ENCODE results near the gene UNC93B1.

The UNC93B1 gene

GRCh38 chr11:68018730-68019190 lies 14.9 kb upstream of the UNC93B1 start:
- ChIA-PET POLR2A (ENCODE audit: low non-redundant PET) (no interaction called here), CTCF (interaction anchor here (0.9 kb wide), 1 partner anchor 60 kb away, joined by 4 read pairs; no protein-coding TSS in a partner anchor)
- peak overlapping the region; percentile 99 for H3K27ac ChIP-seq
- no peak for DNase-seq (ENCODE audit: low spot score)
- TF ChIP-seq CTCF (conservative IDR thresholded peaks at IDR 0.05; ENCODE audit: low read depth): no peak

- CTCF ChIA-PET: no interaction called here
Measured at GRCh38 chr11:68017980-68018729, 14.3 kb upstream of the UNC93B1 start.

GRCh38 chr11:68016904-68017817 lies 13.3 kb upstream of the UNC93B1 start:
- TF ChIP-seq CTCF (conservative IDR thresholded peaks at IDR 0.05; ENCODE audit: low read depth): no peak
- ChIA-PET POLR2A (ENCODE audit: low non-redundant PET) (no interaction called here), CTCF (no interaction called here)
- peak overlapping the region; percentile 99 for H3K27ac ChIP-seq
- DNase-seq (ENCODE audit: low spot score): no peak

More at GRCh38 chr11:68017980-68018729, 14.3 kb upstream of the UNC93B1 start:
- no peak for DNase-seq (ENCODE audit: low spot score)
- peak overlapping the region; percentile 99 for H3K27ac ChIP-seq
- POLR2A ChIA-PET (ENCODE audit: low non-redundant PET): no interaction called here
- no peak for TF ChIP-seq CTCF (conservative IDR thresholded peaks at IDR 0.05; ENCODE audit: low read depth)

GRCh38 chr11:68016161-68016903 lies 12.4 kb upstream of the UNC93B1 start:
- no peak for TF ChIP-seq CTCF (conservative IDR thresholded peaks at IDR 0.05; ENCODE audit: low read depth)
- H3K27ac ChIP-seq: peak overlapping the region; percentile 99
- ChIA-PET POLR2A (ENCODE audit: low non-redundant PET) (no interaction called here), CTCF (interaction anchor here (1.0 kb wide), 1 partner anchor 13 kb away, joined by 3 read pairs; no protein-coding TSS in a partner anchor)
- no peak for DNase-seq (ENCODE audit: low spot score)

GRCh38 chr11:68015467-68015866 lies 11.6 kb upstream of the UNC93B1 start:
- no peak for DNase-seq (ENCODE audit: low spot score)
- POLR2A ChIA-PET (ENCODE audit: low non-redundant PET): no interaction called here
- no peak for TF ChIP-seq CTCF (conservative IDR thresholded peaks at IDR 0.05; ENCODE audit: low read depth)
- peak overlapping the region; percentile 99 for H3K27ac ChIP-seq
- CTCF ChIA-PET: interaction anchor here (1.0 kb wide), 1 partner anchor 14 kb away, joined by 3 read pairs; no protein-coding TSS in a partner anchor

Data from RWPE1 (cell line).